ENCODE results near the gene TNFAIP8L2. TPM values are rescaled to one million over a fixed set of nuclear protein-coding genes. Genes with fewer than 3 reads are reported as not detected.

Gene TNFAIP8L2
- total RNA-seq, 4 donors from 2014 or later = 1.1 to 3.1 (median 1.4) TPM; not detected in 1

GRCh38 chr1:151135433-151136385 lies 20.7 kb upstream of the TNFAIP8L2 start:
- Histone ChIP-seq H3K4me1 (peaks cover 6 to 13% of the 10 kb centered on the region in 2 donors), H3K4me3 (no peak overlapping the region), H3K9me3 (no peaks in the 10 kb centered on the region), H3K27ac (peak overlapping the region; percentile 33 to 98 (median 60)), H3K36me3 (peaks cover 0 to 84% of the 10 kb centered on the region in 2 donors), H3K27me3 (no peaks in the 10 kb centered on the region)
- ATAC-seq (peak in 1 of 2 donors; percentile 18), DNase-seq (peak in 1 of 2 donors; percentile 42)
- intact Hi-C loops (cut with DNase I; ENCODE audit: low total_unique reads) = no loop called here
- in situ Hi-C loops (cut with MboI; ENCODE audit: low sequenced_read_pairs in 4 of 4) = no loop called here
- no peak for TF ChIP-seq POLR2A (IDR thresholded peaks at IDR 0.05)
- TF ChIP-seq CTCF (IDR thresholded peaks at IDR 0.05 in 4 of 5, conservative IDR thresholded peaks at IDR 0.05 in 1 of 5) = peak in 2 of 5 experiments; percentile 18 to 24

- Histone ChIP-seq H3K4me3 (no peak overlapping the region), H3K9me3 (no peaks in the 10 kb centered on the region), H3K36me3 (peaks cover 0 to 76% of the 10 kb centered on the region in 2 donors), H3K27me3 (no peaks in the 10 kb centered on the region), H3K4me1 (peaks cover 25 to 33% of the 10 kb centered on the region in 2 donors), H3K27ac (peak overlapping the region in 3 of 4 donors; percentile 24 to 98 (median 43))
- in situ Hi-C loops (cut with MboI; ENCODE audit: low sequenced_read_pairs in 4 of 4) (no loop called here), intact Hi-C loops (cut with DNase I; ENCODE audit: low total_unique reads) (no loop called here)
- no peak for ATAC-seq
- peak in 1 of 2 donors; percentile 31 for DNase-seq
- TF ChIP-seq POLR2A (IDR thresholded peaks at IDR 0.05) (no peak), CTCF (IDR thresholded peaks at IDR 0.05 in 4 of 5, conservative IDR thresholded peaks at IDR 0.05 in 1 of 5) (no peak)
These were observed 18.7 kb upstream of the TNFAIP8L2 start for GRCh38 chr1:151137789-151138188.

DNA sequence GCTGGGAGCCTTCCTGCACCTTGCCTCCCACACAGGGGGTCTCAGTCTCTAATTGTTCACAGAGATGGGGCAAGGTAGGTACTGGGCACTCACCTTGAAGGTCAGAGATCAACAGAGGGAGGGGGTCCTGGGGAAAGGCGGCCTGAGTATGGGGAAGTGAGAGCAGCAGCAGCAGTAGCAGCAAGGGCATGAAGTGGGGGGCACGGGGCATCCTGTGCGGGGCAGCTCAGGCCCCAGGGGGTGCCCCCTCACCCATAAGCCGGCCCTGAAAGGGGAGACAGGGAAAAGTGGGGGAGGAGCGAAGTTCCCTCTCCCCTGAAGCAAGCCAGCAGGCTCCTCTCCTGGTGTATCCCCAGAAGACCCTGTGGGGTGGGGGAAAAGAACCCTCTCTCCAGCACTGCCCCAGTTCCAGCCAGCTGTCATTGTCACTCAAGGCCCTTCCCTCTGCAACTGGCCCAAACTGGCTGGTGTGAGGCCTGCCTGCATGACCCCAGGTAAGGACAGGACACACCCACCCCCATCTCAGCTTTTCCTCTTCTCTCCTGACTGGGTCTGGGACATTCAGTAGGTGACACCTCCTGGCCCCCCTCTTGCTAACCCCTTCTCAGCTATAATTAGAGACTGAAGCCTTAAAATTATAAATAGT lies 13.9 kb upstream of the TNFAIP8L2 start:
- Histone ChIP-seq H3K9me3 (no peaks in the 10 kb centered on the region), H3K27me3 (no peaks in the 10 kb centered on the region), H3K27ac (peak overlapping the region; percentile 95 to 99 (median 98)), H3K4me1 (peaks cover 51 to 57% of the 10 kb centered on the region in 2 donors), H3K36me3 (peaks cover 0 to 29% of the 10 kb centered on the region in 2 donors), H3K4me3 (peak overlapping the region in 2 of 4 donors; percentile 89 to 97)
- in situ Hi-C loops (cut with MboI; ENCODE audit: low sequenced_read_pairs in 4 of 4) = no loop called here
- TF ChIP-seq CTCF (IDR thresholded peaks at IDR 0.05 in 4 of 5, conservative IDR thresholded peaks at IDR 0.05 in 1 of 5) = no peak
- no peak for TF ChIP-seq POLR2A (IDR thresholded peaks at IDR 0.05)
- intact Hi-C loops (cut with DNase I; ENCODE audit: low total_unique reads) = no loop called here
- ATAC-seq (peak; percentile 50 to 56), DNase-seq (peak; percentile 93 to 99)

- Histone ChIP-seq H3K27ac (peak overlapping the region; percentile 95 to 99 (median 98)), H3K4me3 (peak overlapping the region in 3 of 4 donors; percentile 89 to 97 (median 90)), H3K9me3 (no peaks in the 10 kb centered on the region), H3K36me3 (peaks cover 0 to 24% of the 10 kb centered on the region in 2 donors), H3K27me3 (no peaks in the 10 kb centered on the region), H3K4me1 (peaks cover 49 to 61% of the 10 kb centered on the region in 2 donors)
- in situ Hi-C loops (cut with MboI; ENCODE audit: low sequenced_read_pairs in 4 of 4) = no loop called here
- no peak for DNase-seq
- intact Hi-C loops (cut with DNase I; ENCODE audit: low total_unique reads) = no loop called here
- ATAC-seq = peak; percentile 16 to 37
- TF ChIP-seq POLR2A (IDR thresholded peaks at IDR 0.05) = peak; percentile 31 to 61
- TF ChIP-seq CTCF (IDR thresholded peaks at IDR 0.05 in 4 of 5, conservative IDR thresholded peaks at IDR 0.05 in 1 of 5) = peak; percentile 18 to 52 (median 45)
These were observed 13.4 kb upstream of the TNFAIP8L2 start for GRCh38 chr1:151143057-151143435.

Measured in gastrocnemius medialis (tissue), 4 donors.